SH-SY5Y (cell line): ENCODE measurements around the gene CACTIN.

Experiments used
- GATA2 ChIP-seq: IDR thresholded peaks from 2 replicates; pipeline ENCODE4 v1.6.1; 2011; ENCODE audit warnings: mild to moderate bottlenecking, low read depth, low read length
- GATA3 ChIP-seq: IDR thresholded peaks from 2 replicates; pipeline ENCODE4 v1.6.1; 2011; ENCODE audit warnings: low read depth, mild to moderate bottlenecking, low read length, moderate library complexity

DNA sequence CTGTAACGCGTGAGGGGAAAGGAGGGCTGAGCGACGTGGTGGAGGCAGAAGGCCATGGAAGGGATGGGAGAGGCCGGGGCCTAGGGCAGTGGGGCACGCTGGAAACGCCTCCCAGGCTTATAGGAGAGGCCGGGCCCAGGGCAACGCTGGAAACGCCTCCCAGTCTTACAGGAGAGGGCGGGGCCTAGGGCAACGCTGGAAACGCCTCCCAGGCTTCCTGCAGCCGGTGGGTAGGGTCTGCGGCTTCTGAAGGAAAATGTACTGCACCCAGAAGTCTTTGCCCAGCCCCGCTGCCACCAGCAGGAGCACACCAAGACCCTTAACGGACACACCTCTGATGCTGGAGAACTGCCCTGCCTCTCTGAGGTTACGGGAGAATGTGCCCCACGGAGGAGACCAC is 9.1 kb downstream of the CACTIN start:
- no peak for TF ChIP-seq GATA2
- TF ChIP-seq GATA3: no peak
